IPS DF 19.7 (cell line): ENCODE results near the gene THAP12.
A peak's percentile ranks its signal among the peaks of the same experiment; 100 is the strongest.
"Not testable (repeated sequence)": the region's sequence is repeated elsewhere in the genome, so short reads cannot be mapped to it uniquely, and the experiment has no call there.

Experiments
- DNase-seq: peaks from one replicate; pipeline ENCODE4 v3.0.0-alpha.2; 2013; ENCODE audit warnings: low read depth, low spot score

THAP12 gene

DNA sequence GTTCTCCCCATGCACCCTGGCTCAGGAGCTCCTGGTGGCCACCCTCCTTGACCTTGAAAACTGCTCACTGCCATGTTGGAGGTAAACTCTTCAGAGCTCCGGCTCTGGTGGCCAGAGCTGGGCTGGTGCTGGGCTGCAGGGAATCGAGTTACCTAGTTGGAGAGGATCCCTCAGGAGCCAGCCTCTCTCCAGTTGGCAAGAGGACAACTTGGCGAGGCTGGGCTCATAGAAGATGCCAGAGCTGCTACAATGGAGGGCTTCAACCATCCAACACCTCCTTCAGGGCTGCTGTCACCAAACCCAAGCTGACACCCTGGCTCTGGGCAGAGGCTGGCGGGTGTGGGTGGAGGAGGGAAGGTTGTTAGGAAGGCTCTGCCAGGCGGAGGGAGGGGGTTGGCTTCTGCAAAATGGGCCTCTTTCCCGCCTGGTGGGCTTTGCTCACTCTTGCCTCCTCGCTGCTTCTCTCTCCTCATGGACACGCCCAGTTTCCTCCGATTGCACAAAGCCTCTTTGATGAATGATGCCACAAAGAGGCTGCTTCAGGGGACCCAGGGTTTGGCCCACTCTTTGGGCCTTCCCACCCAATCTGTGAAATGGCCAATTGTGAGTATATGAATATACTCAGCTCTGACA, 53.1 kb downstream of the THAP12 start:
- DNase-seq, result no peak

DNA sequence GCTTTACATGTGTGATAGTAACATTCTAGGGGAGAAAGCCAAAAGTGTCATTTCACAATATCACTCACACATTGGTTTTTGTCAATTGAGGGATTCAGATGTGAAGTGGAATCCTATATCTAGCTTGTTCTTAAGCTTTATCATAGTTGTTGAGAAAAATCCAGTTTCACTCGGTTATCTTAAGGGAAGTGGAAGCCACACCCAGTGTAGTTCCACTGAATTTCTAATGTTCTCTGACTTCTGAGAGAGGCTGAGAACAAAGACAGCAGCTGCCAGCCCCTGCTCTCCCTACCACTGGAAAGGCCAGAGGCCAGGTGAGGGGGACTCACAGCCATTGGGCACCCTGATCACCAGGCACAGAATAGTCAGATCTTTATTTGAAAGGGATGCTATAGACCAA, 53.7 kb downstream of the THAP12 start:
- no peak for DNase-seq

- no peak for DNase-seq
These were observed 55.7 kb downstream of the THAP12 start for GRCh38 chr11:76325185-76325584.

DNA sequence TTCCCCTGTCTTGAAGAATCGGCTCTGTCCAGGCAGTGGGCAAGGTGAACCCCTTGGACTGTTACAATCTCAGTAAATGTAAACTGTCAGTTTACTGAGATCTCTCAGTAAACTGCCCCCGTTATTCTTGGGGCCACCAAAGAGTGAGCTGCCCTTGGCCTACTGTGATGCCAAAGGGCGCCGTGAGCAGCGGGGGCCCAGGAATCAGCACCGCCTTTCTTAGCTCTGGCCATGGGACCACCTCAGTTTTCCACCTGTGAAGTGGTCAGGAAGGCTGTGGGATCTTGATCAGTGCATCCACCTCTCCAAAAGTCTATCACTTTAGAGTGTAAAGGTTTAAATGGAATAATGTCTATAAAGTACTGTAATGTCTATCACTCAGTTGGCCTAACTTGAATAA, 57.1 kb downstream of the THAP12 start:
- DNase-seq, result no peak

DNA sequence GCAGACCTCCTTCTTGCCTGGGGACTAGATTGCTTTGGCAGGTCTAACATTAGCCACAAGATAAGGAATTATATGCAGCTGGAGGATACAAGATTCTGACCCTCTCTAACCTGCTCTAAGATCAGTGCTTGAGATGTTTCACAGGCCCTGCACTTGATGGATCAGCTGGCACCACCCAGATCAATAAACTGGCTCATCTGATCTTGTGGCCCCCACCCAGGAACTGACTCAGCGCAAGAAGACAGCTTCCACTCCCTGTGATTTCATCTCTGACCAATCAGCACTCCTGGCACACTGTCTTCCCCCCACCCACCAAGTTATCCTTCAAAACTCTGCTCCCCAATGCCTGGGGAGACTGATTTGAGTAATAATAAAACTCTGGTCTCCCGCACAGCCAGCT, 57.6 kb downstream of the THAP12 start:
- not testable (repeated sequence) for DNase-seq

DNA sequence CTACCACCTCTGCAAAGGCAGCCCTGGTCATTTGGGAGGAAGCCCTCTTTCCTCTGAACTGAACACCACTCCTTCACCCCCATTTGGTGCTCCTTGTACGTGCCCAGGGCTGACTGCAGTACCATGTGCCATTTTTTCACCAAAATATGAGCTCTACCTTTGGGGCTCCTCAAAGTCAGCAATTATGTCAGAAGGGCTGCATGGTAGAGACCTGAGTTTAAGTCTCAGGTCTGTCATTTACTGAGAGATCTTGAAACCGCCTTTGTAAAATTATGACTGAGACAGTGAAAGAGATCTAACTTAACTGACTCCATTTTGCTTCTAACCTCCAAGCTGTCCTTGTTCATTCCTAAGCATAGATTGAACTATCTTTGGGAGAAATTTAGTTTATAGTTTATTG, 58.0 kb downstream of the THAP12 start:
- DNase-seq, result no peak

GRCh38 chr11:76322540-76322939, 58.4 kb downstream of the THAP12 start:
- DNase-seq, result no peak

DNA sequence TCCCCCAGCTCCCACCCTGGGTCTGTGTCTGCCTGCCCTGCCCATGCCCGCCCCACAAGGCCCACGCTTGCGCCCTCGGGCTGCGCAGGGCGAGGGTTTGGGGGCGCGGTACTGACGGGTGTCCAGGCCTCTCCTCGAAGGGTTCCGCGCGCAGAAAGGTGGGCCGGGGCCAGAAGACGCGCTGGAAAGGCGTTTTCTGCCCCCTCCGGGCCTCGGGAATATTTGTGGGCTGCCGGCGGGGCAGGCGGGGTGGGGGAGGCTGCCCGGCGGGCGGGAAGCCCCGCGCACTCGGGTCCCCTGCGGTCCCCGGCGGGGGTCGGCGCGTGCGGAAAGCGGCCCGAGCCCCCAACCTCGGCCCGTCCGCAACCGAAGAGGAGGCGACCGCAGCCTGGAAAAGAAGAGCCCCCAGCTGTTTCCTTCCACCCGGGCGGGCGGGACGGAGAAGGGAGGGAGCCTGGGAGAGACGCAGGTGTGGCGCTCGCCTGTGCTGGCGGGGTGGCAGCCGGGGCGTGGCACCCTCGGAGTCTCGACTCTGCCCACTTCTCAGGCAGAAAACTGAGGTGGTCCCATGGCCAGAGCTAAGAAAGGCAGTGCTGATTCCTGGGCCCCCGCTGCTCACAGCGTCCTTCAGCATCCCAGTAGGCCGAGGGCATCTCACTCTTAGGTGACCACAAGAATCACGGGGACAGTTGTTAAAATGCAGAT, 59.0 kb downstream of the THAP12 start:
- no peak for DNase-seq

DNA sequence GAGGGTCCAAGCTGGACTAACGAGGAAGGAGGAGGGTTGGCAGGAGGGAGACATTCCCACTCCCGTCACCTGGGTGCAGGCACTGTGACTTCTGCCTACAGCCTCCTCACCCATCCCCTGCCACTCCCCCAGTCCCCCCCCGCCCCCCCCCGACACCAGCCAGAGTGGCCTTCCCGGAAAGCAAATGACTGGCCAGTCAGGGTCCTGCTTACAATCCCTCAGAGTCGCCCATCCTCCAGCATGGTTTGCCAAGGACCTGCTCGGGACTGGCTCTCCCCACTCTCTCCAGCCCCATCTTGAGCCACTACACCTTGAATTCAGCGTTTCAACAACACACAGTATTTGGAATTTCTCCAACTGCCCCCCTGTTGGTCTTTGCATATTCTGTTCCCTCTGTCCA, 59.6 kb downstream of the THAP12 start:
- no peak for DNase-seq

DNA sequence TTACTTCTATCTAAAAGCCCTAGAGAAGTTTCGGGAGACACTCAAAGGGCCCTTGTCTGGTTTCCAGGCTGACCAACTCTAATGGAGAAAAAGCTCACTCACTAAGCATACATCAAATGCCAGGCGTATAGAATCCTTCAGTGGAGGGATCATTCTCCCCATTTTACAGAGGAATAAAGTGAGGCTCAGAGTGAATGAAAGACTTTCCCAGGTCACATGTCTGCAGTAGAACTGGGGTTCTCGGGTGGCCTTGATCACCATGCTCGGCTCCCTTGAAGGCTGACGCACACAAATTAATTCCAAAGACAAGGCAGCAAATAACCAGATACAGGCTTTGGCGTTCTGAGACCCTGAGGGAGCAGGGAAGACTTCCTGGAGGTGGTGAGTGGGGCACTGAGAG, 60.0 kb downstream of the THAP12 start:
- DNase-seq, result no peak

DNA sequence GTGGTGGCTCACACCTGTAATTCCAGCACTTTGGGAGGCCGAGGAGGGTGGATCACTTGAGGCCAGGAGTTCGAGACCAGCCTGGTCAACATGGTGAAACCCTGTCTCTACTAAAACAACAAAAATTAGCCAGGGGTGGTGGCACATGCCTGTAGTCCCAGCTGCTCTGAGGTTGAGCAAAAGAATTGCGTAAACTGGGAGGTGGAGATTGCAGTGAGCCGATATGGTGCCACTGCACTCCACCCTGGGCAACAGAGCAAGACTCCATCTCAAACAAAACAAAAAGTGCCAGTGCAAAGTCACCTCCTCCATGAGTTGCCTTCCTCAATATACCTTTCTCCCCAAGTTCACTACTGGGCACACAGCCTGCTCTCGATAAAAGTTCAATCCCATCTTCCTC, 61.1 kb downstream of the THAP12 start:
- DNase-seq, result not testable (repeated sequence)

GRCh38 chr11:76318744-76319384, 62.1 kb downstream of the THAP12 start:
- DNase-seq, result peak; percentile 48

DNA sequence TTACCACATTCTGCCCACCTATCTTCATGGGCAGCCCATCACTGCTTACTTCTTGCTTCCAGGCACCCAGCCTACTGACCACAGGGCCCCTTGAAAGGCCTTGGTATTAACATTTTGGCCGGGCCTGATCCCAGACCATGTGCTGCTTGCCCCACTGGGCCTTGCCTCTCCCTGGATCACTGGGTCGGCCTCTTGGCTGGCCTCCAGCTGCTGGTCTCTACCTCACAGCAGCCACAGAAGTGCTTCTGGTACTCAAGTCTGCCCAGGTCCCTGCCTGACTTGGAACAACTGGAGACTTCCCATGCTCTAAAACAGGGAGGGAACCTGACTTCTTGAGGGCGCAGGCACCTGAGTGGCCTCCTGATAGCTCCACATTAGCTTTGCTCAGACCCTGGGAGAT, 63.6 kb downstream of the THAP12 start:
- DNase-seq, result no peak

DNA sequence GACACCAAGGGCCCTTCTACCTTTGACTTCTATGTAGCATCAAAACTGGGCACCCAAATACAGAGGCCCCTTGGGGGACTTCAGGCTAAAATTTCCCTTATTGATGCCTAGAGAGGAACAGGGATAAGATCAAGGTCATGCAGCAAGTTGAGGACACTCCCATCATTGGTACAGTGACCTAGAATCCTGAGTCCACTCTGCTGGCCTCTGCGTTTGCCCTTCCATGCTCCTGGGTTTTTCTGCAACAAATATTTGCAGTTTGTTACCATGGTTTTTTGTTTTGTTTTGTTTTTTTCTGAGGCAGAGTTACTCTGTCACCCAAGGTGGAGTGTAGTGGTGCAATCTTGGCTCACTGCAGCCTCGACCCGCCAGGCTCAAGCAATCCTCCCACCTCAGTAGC, 64.2 kb downstream of the THAP12 start:
- no peak for DNase-seq

DNA sequence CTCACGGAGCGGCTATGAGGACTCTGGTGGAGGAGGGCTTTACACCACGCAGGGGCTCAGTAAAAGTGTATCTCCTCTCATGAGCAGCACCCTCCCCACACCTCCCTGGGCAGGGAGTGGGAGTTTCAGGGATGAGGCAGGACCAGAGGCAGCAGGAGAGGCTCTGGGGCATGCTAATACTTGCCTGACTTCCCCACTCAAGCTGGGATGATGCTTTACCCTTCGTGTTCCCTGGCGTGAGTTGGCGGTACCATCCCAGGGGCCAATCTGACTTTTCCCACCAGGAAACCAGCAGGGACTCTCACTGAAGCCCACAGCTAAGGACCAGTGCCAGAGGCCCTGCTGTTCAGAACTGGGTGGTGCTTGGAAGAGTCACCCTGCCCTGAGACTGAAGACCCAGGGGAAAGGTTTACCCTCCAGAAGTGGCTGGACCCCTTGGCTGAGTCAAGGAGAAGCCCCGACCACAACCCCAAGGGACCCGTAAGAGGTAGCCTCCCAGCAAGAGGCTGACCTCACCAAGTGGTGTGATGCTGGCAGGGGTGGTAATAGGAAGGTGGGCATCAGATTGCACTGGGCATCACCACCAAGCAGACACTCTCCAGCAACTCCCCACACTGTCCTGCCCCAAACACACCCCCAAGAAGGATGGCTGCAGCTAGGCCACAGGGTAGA, 65.6 kb downstream of the THAP12 start:
- no peak for DNase-seq

GRCh38 chr11:76314741-76315090, 66.2 kb downstream of the THAP12 start:
- no peak for DNase-seq

DNA sequence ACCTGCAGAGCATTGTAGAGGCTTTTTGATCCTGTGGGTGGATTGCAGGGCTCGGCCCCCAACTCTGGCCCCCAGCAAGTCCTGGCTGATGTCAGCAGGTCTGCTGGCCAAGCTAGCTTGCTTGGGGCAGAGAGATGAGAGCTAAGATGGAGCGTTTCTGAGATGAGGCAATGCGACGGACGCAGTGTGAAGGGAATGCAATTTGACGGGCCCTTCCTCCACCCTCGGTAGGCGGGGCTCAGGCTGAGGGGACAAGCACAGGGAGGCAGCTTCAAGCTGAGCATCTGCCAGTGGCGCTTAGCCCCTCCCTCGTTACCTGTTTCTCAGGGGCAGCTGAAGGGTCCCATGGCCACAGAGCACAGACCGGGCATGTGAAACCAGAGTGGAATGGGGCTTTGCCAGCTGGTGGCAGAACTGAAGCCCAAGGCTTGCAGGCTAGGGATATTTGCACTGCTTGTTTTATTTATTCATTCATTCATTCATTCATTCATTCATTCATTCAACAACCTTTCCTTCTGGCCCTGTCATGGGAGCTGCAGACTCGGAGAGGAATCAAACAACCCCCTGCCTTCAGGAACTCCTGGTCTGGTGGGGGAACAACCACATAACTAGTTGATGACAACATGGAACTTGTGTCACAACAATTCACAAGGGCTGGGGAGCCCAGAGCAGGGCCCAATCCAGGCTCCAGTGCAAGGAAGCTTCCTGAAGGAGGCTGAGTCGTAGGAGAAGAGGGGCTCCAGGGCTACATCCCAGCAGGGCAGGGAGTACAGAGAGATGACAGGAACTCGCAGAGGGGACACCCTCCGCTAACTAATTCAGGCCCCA, 66.8 kb downstream of the THAP12 start:
- DNase-seq, result no peak

DNA sequence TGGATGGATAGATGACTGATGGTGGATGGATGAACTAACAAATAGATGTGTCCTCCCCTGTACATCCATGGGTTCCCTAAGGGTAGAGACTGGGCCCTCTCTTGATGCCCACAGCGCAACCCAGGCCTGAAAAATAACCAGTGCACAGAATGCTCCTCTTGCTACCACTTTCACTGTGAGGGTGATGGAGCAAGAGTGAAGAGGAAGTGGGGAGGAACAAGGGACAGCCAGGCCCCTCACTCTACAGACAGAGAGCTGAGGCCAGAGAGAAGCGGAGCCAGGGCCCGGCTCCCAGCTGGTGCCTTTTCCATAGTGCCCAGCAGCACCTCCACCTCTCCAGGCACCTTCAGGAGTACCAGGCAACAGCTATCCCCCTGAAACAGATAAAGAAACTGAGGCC, 67.7 kb downstream of the THAP12 start:
- no peak for DNase-seq

GRCh38 chr11:76310832-76311595, 69.9 kb downstream of the THAP12 start:
- DNase-seq, result no peak

DNA sequence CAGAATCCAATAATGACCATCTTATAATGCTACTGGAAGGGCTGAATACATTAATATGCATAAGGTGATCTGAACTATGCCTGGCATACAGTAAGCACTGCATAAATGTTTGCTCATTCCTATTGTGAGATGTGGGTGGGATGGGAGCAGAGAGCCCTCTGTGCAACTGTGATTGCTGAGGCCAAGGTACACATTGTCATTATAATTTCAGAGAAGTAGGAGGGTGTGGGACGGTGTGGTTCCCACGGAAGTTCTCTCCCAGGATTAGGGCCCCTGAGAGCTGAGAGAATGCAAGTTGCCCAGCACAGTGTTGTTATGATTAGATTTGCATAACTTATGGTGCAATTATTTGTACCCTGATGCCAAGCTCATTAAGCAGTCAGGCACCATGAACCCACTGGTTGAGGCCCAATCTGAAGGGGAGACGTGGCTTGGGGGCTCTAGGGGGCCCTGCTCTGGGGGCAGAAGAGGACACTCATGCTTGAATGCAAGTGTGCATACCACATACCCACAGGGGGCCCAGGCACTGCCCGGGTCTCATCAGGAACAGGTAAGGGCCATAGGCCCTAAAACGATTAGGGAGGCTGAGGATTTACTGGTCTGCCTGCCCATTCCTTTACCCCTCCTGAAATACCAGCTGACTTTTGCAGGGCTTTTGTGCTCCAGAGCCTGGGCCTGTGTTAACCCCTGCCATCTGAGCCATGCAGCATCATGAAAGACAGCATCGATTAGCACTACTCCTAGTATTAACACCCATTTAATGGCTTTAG, 72.8 kb downstream of the THAP12 start:
- DNase-seq, result no peak
